GM21528 (cell line): Measurements from ENCODE around the gene HABP4.

Source experiments
- ATAC-seq: cut with Tn5 transposase; IDR thresholded peaks from one replicate; pipeline ENCODE4 v1.9.1; 2021; ENCODE audit warnings: mild to moderate bottlenecking, moderate library complexity; ENCODE audit not compliant: unreplicated experiment, low FRiP score

Gene HABP4, protein sequence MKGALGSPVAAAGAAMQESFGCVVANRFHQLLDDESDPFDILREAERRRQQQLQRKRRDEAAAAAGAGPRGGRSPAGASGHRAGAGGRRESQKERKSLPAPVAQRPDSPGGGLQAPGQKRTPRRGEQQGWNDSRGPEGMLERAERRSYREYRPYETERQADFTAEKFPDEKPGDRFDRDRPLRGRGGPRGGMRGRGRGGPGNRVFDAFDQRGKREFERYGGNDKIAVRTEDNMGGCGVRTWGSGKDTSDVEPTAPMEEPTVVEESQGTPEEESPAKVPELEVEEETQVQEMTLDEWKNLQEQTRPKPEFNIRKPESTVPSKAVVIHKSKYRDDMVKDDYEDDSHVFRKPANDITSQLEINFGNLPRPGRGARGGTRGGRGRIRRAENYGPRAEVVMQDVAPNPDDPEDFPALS

DNA sequence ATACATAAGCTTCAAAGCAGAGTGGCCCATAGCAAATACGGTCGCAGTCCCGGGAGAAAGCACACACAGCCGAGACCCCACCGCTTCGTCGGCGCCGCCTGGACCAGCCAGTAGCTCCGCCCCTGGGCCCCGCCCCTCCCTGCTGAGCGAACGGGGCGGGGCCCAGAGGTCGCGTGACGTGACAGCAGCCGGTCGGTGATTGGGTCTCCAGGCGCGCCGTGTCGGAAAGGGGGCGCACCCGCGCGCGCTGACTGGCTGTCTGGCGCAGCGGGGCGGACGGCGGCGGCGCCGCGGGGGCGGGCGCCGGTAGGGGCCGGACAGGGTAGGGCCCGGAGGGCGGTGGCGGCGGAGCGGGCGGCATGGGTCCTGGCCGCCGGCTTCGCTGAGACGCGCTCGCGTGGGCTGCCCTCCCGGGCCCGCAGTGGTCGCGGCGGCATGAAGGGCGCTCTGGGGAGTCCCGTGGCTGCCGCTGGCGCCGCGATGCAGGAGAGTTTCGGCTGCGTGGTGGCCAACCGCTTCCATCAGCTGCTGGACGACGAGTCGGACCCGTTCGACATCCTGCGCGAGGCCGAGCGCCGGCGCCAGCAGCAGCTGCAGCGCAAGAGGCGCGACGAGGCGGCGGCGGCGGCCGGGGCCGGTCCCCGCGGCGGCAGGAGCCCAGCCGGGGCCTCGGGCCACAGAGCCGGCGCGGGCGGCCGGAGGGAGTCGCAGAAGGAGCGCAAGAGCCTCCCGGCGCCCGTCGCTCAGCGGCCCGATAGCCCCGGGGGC is at the start of gene HABP4:
Gene HABP4 (plus strand): TSS at position 325 of the 768 bp plus-strand sequence. CDS start 111 bp downstream, at position 436.
- ATAC-seq = peak; percentile 92

DNA sequence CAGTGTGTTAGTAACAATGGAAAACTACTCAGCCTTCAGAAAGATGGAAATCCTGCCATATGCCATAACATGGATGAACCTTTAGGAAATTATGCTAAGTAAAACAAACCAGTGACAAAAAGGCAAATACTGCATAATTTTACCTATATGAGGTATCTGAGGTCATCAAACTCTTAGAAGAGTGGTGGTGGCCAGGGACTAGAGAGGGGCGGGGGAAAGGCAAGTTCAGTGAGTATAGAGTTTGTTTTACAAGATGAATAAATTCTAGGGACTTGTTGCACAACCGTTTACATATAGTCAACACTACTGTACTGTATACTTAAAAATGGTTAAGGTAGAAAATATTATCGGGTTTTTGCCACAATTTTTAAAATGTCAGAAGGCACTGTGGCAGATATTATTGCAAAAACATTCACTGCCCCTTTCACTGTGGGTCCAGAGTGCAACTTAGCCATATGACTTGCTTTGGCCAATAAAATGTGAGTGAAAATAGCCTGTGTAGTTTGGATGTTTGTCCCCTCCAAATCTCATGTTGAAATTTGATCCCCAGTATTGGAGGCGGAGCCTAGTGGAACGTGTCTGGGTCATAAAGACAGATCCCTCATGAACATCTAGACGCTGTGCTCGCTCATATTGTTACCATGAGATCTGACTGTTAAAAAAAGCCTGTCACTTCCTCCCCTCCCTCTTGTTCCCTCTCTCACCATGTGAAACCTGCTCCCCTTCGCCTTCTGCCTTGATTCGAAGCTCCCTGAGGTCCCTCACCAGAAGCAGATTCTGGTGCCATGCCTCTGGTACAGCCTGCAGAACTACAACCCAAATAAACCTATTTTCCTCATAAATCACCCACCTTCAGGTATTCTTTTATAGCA is 41.3 kb upstream of the HABP4 start:
- no peak for ATAC-seq

DNA sequence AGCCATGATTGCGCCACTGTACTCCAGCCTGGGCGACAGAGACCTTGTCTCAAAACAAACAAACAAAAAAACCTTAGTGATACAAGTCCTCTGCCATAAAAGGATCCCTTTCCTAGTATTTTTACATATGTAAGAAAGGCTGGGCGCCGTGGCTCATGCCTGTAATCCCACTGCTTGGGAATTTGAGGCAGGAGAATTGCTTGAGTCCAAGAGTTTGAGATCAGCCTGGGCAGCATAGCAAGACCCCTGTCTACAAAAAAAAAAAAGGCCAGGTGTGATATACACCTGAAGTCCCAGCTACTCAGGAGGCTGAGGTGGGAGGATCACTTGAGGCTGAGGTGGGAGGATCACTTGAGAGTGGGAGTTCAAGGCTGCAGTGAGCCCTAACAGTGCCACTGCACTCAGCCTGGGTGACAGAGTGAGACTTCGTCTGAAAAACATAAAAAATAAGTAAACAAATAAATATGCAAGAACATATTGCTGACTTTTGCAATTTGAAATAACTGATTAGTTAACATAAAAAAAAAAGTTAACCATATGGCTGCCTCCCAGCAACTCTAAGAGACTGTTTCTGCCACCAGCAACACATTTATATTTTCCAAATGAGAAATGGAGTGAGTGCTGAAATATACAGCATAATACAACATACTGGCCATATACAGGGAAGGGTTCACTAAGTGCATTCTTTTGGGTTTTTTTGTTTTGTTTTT is 38.7 kb upstream of the HABP4 start:
- ATAC-seq = no peak

DNA sequence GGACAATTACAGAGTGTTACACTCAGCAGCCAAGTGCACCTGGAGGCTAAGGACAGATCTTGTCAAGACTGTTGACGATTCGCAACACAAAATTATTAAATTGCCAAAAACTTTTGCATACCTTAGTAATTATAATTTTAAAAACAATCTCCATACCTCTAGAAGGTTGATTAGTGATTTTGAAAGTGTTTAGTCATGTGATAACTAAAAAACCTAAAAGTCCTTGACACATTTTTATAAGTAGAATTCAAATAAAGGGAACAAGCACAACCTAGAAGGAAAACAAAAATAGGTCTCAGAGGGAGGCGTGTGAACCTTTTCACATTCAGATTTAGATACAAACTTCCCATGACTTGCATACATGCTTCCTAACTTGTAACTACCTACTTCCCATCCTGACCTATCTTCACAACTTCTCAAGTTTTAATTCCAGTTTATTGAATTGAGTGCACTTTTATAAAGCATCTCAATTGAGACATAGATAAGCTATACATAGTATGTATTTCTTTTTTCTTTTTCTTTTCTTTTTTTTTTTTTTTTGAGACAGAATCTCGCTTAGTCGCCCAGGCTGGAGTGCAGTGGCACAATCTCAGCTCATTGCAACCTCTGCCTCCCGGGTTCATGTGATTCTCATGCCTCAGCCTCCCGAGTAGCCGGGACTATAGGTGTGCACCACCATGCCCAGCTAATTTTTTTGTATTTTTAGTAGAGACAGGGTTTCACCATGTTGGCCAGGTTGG is 37.6 kb upstream of the HABP4 start:
- no peak for ATAC-seq

DNA sequence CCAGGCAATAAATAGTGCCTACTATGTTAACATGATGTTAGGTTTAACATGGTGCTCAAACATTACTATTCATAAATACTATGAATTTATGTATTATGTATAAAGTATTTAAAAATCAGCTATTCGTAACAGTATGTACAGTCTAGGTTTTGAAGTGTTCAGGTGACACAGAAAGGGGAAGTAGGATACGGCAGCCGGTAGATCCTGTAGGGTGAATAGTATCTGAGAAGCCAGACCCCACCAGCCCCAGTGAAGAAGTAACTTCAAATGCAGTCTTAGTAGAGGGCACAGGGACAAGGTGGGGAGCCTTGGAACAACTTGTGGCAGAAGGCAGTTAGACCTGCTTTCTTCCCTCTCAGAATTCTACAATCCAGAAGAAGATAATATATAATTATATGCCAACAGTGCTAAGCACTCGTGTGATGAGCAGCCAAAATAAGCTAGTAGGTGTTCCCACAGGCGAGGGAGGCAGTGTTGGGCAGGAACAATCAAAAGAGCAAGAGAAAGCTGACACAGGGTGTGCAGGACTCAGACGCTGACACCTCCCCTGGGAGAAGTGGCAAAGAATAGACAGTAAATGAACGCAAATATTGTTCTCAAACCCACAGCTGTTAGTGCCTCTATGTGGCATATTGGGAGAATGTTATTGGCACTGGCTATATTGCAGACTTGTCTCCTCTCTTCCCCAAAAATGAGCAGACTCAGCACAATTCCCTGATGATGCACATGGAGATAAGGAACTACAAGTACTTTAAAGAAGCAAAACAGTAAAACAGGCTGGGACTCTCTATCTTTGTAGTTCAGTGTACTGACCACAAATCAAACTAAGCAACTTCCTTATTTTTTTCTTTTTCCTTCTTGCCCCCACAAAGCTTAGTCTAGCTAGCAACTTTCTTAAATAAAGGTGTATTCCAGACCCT is 36.4 kb upstream of the HABP4 start:
- peak; percentile 33 for ATAC-seq

DNA sequence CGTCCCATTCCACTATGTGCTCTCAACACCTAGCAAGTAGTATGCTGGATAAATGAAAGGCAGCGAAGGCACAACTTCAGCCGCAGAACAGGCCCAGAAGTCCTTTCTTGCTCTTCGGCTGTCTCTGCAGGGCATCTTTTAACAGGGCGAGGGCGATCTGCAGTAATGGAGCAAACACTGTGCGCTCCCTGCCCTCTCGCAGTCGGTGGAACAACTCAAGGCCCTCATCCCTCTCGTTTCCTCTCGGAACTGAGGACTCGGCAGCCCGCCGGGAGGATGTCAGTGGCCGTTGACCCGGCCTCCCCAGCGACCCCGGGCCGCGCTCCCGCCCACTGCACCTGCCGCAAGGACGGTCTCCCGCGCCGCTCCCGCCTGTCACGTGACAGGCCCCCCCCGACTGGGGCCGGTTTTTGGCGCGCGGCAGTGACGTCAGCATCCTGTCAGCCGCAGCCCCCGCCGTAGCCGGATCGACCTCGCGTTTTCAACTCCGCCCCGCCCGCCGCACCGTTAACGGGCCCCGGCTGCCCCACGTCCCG is 32.9 kb upstream of the HABP4 start:
- ATAC-seq = peak; percentile 28

DNA sequence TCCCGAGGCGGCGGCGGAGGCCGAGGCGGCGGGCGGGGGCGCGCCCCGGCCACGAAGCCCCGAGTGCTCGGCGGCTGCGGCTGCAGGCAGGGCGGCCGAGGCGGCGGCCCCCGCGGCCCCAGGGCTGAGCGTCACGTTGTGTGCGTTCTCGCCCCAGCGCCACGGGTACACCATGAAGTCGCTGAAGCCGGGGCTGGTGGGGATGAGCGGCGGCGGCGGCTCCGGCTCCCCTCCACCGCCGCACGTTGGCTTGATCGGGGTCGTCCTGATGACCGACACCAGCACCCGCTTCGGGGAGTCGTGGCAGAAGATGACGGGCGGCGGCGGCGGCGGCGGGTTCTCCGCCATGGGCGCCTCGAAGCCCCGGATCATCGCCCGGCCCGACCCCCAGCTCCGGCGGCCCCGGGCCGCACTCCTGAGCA is 32.3 kb upstream of the HABP4 start:
- no peak for ATAC-seq

DNA sequence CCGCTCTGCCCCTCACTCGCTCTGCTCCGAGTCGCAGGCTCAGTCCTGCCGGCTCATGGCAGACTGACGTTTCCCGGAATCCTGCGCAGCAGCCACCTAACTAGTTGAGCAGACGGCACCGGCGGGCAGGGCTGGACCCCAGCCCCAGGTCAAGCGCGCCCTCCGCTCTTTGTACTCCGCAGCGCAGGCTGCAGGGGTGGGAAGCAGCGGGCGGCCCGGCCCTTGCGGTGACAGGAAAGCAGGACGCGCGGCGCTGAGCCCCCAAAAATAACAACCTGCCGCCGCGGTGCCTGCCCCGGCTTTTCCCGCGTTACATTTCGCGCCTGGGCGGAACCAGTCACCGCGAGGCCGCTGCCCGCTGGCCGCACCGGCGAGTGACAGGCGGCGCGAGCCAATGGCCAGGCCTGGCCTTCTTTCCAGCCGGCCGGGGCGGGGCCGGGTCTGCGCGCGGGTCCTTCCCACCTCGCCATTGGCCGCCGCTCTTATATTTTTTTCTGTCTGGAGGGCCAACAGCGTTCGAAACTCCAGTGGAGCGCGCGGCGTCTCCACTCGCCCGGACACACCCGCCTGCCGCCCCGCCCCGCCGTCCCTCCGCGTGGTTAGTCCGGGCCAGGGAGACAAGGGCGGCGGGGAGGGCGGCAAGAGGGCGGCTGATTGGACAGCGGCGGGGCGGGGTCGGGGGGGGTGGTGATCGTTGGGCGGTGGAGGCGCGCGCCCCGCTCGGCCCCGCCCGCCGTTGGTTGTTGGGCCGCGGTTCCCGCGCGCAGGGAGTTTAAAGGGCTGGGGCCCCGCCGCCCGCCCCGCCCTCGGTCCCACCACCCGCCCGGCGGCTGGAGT is 31.7 kb upstream of the HABP4 start, which contains the start of gene ZNF367:
Gene ZNF367 (minus strand): TSS at position 288 of the 837 bp plus-strand sequence. CDS start 338 bp downstream, outside the sequence.
- peak; percentile 62 for ATAC-seq

DNA sequence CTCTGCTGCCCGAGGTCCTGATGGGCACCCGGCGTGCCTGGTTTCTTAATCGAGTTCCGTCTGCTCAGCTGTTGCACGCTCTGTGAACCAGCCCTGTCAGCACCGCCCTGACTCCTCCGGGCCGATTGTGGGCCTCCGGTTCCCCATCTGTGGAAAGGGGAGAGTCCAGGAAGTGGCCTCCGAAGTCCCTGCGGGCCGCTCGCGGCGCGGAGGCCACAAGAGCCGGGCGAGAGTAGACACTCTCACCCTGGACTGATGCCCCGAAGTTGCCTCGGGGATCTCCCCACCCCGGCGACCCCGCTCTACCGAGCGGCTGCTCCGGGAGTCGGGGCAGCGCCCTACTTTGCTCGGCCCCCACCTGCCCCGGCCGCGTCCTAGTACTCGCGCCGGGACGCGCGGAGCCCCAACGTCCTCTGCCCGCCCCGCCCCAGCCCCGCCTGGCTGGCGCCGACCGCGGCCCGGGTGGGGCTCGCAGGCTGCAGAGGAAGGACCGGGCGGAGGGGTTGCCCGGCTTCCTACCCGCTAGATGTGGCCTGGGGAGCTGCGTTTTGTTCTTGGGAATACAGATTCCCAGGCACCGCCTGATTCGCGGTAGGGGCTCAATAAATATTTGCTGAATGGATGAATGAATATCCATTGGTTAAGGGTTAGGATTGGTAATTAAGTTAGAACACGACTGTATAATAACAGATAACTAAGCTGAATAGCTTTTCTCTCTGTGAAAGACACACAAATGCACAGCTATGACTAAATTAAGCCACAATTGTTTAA is 30.9 kb upstream of the HABP4 start:
- ATAC-seq = peak; percentile 35

DNA sequence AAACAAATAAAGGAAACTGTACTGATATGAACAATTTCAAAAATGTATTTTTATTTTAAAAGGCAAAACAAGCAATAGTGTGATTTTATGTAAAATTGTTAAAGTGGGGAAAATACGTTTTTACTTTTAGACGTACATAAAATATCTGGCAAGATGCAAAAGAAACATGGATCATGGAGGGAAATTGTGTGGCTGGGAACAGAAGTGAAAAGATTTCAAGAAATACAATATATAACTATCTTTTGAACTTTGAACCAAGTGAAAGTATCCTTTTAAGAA is 30.3 kb upstream of the HABP4 start:
- no peak for ATAC-seq

DNA sequence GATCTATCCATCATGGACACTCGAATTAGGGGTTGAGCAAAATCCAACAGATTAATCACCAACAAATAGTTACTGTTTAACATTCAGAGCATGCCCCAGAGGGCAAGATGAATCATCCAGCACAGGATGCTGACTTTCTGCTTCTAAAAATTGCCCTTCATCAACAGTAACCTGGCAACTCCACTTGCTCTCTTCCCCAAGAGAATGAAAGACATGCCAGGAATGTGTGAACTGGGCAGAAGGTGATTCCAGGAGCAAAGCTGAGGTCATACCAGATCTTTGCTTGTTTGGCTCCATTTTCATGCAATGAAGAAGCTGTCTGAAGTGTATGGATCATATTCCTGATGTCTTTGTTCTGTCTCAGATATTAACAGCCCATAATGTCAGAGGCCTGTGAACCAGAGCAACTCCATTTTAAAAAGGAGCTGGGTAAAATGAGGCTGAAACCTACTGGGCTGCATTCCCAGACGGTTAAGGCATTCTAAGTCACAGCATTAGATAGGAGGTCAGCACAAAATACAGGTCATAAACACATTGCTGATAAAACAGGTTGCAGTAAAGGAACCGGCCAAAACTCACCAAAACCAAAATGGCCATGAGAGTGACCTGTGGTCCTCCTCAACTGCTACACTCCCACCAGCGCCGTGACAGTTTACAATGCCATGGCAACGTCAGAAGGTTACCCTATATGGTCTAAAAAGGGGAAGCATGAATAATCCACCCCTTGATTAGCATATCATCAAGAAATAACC is 29.3 kb upstream of the HABP4 start:
- ATAC-seq = no peak

DNA sequence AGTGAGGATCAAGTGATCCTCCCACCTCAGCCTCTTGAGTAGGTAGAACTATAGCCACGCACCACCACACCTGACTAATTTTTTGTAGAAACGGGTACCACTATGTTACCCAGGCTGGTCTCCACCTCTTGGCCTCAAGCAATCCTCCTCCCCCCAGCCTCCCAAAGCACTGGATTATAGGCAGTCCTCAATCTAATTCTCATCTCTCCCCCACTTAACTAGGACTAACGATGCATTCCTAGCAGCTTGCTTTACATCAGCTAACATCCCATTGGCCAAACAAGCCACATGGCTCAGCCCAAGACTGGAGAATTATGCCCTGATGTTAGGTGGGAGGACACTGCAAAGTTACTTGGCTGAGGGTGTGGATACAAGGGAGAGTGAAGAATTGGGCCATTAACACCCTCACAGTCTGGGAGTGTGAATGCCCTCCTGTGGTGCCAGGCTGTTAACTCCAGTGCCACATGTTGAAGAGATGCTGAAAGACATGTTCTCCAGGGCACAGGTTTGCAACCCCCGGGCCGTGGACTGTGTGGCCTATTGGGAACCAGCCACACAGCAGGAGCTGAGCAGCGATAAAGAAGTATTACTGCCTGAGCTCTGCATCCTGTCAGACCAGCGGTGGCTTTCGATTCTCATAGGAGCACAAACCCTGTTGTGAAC is 26.5 kb upstream of the HABP4 start:
- no peak for ATAC-seq

DNA sequence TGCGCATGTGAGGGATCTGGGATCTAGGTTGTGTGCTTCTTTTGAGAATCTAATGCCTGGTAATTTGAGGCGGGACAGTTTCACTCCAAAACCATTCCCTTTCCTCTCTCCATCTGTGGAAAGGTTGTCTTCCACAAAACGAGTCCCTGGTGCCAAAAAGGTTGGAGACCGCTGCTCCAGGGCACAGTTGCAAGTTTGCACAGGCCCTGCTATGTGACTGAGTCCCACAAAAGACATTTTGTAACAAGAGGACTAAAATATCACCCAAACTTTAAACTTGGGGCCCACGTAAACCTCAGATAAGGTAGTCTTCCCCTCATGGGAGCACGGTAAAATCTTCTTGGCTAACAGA is 26.0 kb upstream of the HABP4 start:
- ATAC-seq = no peak

DNA sequence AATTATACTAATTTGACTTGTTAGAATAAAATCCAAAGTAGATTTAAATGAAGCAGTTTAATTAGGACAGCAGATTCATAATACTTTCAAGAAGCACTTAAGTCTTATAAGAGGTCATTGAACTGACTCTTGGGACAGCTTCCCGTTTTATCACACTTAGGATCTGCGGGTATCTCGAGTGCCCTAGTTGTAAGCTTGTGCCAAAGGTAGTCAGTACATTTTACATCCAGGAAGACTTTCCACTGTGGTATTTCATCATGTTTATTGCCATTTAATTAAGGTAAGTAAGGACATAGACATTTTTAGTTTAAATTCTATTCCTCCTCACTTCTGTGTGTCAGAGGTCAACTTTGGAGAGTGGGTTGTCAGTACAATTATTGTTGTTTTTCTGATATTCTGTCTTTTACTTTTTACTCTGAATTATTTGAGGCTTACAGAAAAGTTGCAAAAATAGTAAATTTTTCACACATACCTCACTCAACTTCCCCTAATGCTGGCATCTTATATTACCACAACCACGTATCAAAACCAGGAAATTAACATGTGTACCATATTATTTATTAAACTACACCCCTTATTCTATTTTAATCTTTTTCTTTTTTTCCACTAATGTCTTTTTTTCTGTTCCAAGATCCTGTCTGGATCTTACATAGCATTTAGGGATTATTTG is 24.3 kb upstream of the HABP4 start:
- no peak for ATAC-seq

DNA sequence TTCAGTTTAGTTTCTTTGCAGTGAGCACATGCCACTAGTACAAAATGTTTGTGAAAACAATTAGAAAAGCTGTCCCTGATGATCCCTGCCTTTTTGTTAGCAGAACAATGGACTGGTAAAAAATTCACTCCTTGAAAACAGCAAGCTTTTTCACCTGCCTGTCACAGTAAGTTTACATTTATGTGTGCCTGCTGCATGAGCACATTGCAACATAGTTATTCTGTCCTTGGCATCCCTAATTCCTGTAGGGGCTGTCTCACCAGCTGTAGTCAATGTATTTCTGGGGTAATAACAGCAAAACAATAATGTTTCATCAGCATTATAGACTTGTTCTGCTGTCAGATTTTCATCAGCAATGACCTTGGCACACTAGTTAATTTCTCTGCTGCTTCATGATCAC is 20.2 kb upstream of the HABP4 start:
- ATAC-seq = no peak
